Smooth muscle cell (in vitro differentiated cells): ENCODE results near the gene CLNK. TPM values are rescaled to one million over a fixed set of nuclear protein-coding genes. Genes with fewer than 3 reads are reported as not detected.

Experiments used
- DNase-seq: peaks from one replicate; lab custom pipeline; 2025; ENCODE audit not compliant: unreplicated experiment; lab: John Stamatoyannopoulos, UW
- H2AFZ ChIP-seq: fragments of 200-600 bp; sonication (generic); 2 replicates; pipeline ENCODE4 v1.6.0; 2016; ENCODE audit warnings: antibody characterized with exemption, low read depth, mild to moderate bottlenecking
- H3F3A ChIP-seq: fragments of 200-600 bp; sonication (generic); 2 replicates; pipeline ENCODE4 v1.6.0; 2017; ENCODE audit warnings: antibody characterized with exemption, low read depth
- H3K27ac ChIP-seq: fragments of 200-600 bp; sonication (generic); 2 replicates; pipeline ENCODE4 v1.5.1; 2016; ENCODE audit warnings: low read depth, mild to moderate bottlenecking
- H3K27me3 ChIP-seq: fragments of 200-600 bp; sonication (generic); 2 replicates; pipeline ENCODE4 v1.6.1; 2016; ENCODE audit warnings: low read depth, mild to moderate bottlenecking
- H3K36me3 ChIP-seq: fragments of 200-600 bp; sonication (generic); 2 replicates; pipeline ENCODE4 v1.5.1; 2016; ENCODE audit warnings: low read depth
- H3K4me1 ChIP-seq: fragments of 200-600 bp; sonication (generic); 2 replicates; pipeline ENCODE4 v1.5.1; 2016; ENCODE audit warnings: low read depth
- H3K4me2 ChIP-seq: fragments of 200-600 bp; sonication (generic); 2 replicates; pipeline ENCODE4 v1.6.0; 2016; ENCODE audit warnings: mild to moderate bottlenecking
- H3K4me3 ChIP-seq: fragments of 200-600 bp; sonication (generic); 2 replicates; pipeline ENCODE4 v1.5.1; 2016; ENCODE audit warnings: mild to moderate bottlenecking
- H3K79me2 ChIP-seq: fragments of 200-600 bp; sonication (generic); 2 replicates; pipeline ENCODE4 v1.6.0; 2016; ENCODE audit warnings: low read depth, mild to moderate bottlenecking
- H3K9ac ChIP-seq: fragments of 200-600 bp; sonication (generic); 2 replicates; pipeline ENCODE4 v1.6.0; 2016; ENCODE audit warnings: low read depth
- H3K9me3 ChIP-seq: fragments of 200-600 bp; sonication (generic); replicated peaks from 2 replicates; pipeline ENCODE4 v1.5.1; 2016; ENCODE audit warnings: low read depth
- H4K20me1 ChIP-seq: fragments of 200-600 bp; sonication (generic); 2 replicates; pipeline ENCODE4 v1.6.0; 2016; ENCODE audit warnings: low read depth
- WGBS: methylation state at CpG from one replicate; pipeline ENCODE4 v1.1.7; 2016; ENCODE audit warnings: low lambda C conversion rate; 5-methylcytosine and 5-hydroxymethylcytosine counted together
- polyA plus RNA-seq: library from polyadenylated mRNA; unstranded; fragments of >200 nt; fragmentation: Nextera tagmentation; extraction: Ambion mirVana; gene quantifications from 2 replicates; pipeline ENCODE4 v1.2.1, GENCODE V29; 2016
- total RNA-seq: library from RNA; depleted of rRNA; stranded (reverse); fragments of >200 nt; gene quantifications from 2 replicates; pipeline ENCODE4 v1.2.3, GENCODE V29; 2014
- TF ChIP-seq, protein P1 (sequence below): fragments of 200-600 bp; sonication (generic); IDR thresholded peaks from 2 replicates; pipeline ENCODE4 v1.5.1; 2017; ENCODE audit warnings: borderline replicate concordance, mild to moderate bottlenecking, antibody characterized with exemption; ENCODE audit not compliant: insufficient read depth, poor library complexity, severe bottlenecking

The CLNK gene
- total and polyA plus RNA-seq, 2 experiments from 2014 or later, result not detected

DNA sequence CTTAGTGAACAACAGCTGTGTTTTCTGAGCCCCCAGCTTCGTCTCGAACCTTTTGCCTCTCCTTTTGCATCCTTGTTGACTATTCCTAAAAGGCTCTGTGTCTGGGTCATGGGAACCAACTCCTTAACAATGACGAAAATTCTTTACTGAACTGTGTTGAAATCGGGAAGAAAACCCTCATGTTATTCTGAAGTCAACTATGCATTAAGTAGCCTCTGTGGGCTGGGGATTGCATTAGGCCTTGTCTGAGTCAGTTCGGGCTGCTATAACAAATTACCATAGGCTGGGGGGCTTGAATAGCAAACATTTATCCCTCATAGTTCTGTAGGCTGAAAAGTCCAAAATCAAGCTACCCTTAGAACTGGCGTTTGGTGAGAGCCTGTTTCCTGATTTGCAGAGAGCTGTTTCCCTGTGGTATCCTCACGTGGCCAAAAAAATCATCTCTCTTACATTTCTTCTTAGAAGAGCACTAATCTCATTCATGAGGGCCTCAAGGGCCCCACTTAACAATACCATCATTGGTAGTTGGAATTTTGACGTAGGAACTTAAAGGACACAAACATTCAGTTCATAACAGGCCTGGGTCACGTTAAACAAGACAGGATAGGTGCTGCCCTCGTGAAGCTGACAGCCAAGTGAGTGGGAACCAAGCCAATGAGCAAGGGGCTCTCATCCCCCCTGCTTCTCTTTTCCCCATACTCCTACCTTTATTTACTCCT lies 75.9 kb downstream of the CLNK start:
- H3K4me3 ChIP-seq, result no peak overlapping the region
- no peaks in the 10 kb centered on the region for H3K27me3 ChIP-seq
- H3K27ac ChIP-seq, result peak overlapping the region; percentile 47
- H3K4me2 ChIP-seq, result no peak overlapping the region
- H3K4me1 ChIP-seq, result peaks cover 8% of the 10 kb centered on the region
- peaks cover 9% of the 10 kb centered on the region for H3F3A ChIP-seq
- TF ChIP-seq, protein P1, sequence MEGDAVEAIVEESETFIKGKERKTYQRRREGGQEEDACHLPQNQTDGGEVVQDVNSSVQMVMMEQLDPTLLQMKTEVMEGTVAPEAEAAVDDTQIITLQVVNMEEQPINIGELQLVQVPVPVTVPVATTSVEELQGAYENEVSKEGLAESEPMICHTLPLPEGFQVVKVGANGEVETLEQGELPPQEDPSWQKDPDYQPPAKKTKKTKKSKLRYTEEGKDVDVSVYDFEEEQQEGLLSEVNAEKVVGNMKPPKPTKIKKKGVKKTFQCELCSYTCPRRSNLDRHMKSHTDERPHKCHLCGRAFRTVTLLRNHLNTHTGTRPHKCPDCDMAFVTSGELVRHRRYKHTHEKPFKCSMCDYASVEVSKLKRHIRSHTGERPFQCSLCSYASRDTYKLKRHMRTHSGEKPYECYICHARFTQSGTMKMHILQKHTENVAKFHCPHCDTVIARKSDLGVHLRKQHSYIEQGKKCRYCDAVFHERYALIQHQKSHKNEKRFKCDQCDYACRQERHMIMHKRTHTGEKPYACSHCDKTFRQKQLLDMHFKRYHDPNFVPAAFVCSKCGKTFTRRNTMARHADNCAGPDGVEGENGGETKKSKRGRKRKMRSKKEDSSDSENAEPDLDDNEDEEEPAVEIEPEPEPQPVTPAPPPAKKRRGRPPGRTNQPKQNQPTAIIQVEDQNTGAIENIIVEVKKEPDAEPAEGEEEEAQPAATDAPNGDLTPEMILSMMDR, result no peak
- H3K9me3 ChIP-seq, result no peaks in the 10 kb centered on the region
- H3K9ac ChIP-seq, result no peak overlapping the region
- 75% methylated on average over 10 of the region's 10 CpGs for WGBS
- H4K20me1 ChIP-seq, result no peaks in the 10 kb centered on the region
- H3K79me2 ChIP-seq, result no peaks in the 10 kb centered on the region
- H3K36me3 ChIP-seq, result no peaks in the 10 kb centered on the region
- DNase-seq, result no peak
- peak overlapping the region; percentile 76 for H2AFZ ChIP-seq

DNA sequence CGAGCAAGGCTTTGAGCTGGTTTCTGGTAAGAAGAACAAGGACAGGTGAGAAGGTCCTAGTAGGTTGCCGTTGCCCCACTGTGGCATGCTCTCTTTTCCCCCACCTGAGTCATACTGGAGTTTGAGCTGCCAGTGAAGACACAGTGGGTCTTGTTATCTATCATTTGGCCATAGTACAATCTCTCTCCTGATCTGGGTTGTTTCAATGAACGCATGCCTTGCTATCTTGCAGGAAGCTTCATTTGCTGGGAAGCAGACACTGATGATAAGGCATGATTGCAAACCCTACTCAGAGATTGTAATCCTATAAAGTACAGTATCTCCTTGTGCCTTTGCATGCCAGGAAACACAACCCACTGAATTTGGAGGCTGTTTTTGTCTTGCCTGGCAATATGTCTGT lies 77.4 kb downstream of the CLNK start:
- Histone ChIP-seq H2AFZ (peak overlapping the region; percentile 76), H3K9ac (no peak overlapping the region), H3K36me3 (no peaks in the 10 kb centered on the region), H3K4me2 (no peak overlapping the region), H3K4me3 (no peak overlapping the region), H3K79me2 (no peaks in the 10 kb centered on the region), H4K20me1 (no peaks in the 10 kb centered on the region), H3K27me3 (no peaks in the 10 kb centered on the region), H3K4me1 (peaks cover 8% of the 10 kb centered on the region), H3K9me3 (no peaks in the 10 kb centered on the region), H3K27ac (peak overlapping the region; percentile 98), H3F3A (peaks cover 9% of the 10 kb centered on the region)
- WGBS, result 68% methylated on average over 3 of the region's 3 CpGs
- TF ChIP-seq, protein P1, result no peak
- no peak for DNase-seq

DNA sequence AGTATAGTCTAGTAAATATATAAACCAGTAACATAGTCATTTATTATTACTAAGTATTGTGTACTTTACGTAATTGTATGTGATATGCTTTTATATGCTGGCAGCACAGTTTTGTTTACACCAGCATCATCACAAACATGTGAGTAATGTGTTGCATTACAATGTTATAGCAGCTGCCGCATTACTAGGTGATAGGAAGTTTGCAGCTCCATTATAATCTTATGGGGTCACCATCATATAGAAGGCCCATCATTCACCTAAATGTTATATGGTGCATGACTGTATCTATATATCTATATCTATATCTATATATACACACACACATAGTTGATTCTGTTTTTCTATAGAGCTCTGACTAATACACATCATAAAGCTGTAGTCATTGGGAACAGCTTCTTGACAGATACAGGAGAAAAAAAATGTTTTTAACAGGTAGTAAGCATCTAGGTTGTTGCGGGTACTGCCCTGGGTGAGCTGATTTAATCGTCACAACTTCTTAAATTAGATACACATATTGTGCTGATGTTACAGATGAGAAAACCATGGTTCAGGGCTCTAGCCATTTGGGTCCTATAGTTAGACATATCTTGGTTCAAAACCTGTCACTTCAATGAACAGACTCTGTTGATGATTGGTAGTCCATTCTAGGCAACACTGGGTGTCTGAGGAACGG lies 77.9 kb downstream of the CLNK start:
- Histone ChIP-seq H3K79me2 (no peaks in the 10 kb centered on the region), H3K4me1 (peaks cover 8% of the 10 kb centered on the region), H4K20me1 (no peaks in the 10 kb centered on the region), H3K4me3 (no peak overlapping the region), H3K27me3 (no peaks in the 10 kb centered on the region), H3K4me2 (peak overlapping the region; percentile 71), H2AFZ (no peak overlapping the region), H3K9ac (no peak overlapping the region), H3K27ac (peak overlapping the region; percentile 98), H3K9me3 (no peaks in the 10 kb centered on the region), H3F3A (peaks cover 9% of the 10 kb centered on the region), H3K36me3 (no peaks in the 10 kb centered on the region)
- DNase-seq, result no peak
- TF ChIP-seq, protein P1, result no peak
- WGBS, result 70% methylated on average over 5 of the region's 5 CpGs
